H4 (cell line): ENCODE data around the gene FRYL. TPM values are rescaled to one million over a fixed set of nuclear protein-coding genes. Genes with fewer than 3 reads are reported as not detected.

Experiments
- DNase-seq: peaks from one replicate; pipeline ENCODE4 v3.0.0-alpha.2; 2015; ENCODE audit warnings: low spot score
- total RNA-seq: library from RNA; depleted of rRNA; stranded (reverse); fragments of >200 nt; shearing (Covaris generic); gene quantifications from 2 replicates; pipeline ENCODE4 v1.2.3, GENCODE V29; 2014

FRYL gene
- total RNA-seq, 1 experiment from 2014 or later = 32.7 TPM

DNA sequence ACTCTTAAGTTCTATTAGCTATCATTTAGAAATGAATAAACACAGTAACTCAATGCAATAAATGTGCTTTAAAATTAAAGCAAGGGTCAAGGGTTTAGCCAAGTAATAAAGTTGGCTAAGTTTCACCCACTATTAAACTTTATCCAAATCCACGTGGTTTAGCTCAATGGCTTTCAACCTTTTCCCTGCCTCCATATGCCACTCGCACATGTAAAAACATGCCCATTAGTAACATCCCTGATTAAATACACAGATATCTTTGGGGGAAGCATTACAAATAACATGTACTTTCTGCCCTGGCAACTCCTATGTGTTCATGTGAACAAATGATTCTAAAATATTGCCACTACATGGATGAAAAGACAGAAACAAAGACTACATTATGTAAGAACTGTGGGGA is 159.2 kb downstream of the FRYL start:
- no peak for DNase-seq

DNA sequence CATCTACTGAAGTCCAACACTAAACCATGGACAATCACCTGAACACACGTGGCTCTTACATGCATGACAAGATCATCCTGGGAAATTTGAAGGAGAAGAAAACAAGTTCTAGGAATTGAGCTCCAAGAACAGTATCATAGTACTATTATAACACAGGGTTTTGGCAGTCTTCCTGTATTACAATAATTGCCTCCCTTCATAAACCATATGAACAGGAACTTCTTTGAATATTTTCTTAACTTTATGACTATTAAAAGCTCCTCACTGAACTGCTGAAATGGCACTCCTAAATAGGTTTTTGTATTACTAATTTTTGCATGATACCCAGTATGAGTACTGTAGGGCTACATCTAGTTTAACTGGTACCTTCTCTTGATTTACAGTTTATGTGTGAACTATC is 160.0 kb downstream of the FRYL start:
- no peak for DNase-seq

DNA sequence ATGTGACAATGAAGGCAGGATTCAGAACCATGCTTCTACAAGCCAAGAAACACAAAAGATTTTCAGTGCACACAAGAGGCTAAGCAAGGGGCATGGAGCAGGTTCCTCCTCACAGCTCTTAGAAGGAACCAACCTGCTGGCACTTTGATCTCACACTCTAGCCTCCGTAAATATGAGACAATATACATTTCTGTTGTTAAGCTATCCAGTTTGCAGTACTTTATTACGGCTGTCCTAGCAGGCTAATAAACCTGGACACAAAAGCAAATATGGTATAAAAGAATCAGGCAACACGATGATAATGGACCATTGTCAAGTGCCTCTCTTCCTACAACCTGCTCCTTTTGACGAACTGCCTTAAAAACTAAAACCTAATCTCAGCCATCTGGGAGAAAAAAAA is 175.6 kb downstream of the FRYL start:
- DNase-seq = no peak

DNA sequence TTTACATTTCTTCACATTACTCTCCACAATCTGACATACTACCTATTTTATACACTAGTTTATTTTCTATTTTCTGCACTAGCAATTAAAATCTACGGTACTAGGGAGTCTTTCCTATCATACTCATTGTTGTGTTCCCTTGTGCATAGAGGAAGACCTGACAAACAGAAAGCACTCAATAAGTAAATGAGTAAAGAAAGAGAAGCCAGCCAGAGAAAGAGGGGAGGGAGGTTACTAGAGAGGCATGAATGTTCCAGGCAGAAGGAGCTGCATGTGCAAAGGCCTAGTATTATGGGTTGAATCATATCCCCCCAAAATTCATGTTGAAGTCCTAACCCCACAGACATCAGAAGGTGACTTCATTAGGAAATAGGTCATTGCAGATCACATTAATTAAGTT is 176.0 kb downstream of the FRYL start:
- no peak for DNase-seq

- no peak for DNase-seq
These were observed 176.6 kb downstream of the FRYL start for GRCh38 chr4:48603366-48604003.

DNA sequence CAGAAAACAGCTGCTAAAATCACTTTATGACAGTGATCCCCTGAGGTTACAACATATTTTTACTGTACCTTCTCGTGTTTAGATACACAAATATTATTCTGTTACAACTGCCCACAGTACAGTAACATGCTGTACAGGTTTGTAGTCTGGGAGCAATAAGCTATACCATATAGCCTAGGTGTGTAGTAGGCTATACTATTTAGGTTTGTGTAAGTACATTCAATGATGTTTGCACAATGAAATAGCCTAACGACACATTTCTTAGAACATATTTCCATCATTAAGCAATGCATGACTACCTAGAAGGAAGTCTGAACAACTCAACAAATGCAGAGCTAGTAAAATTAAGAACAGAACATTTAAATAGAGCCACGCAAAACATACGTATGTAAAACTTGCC is 177.3 kb downstream of the FRYL start:
- no peak for DNase-seq

- peak; percentile 62 for DNase-seq
These were observed 177.9 kb downstream of the FRYL start for GRCh38 chr4:48602222-48602621.

DNA sequence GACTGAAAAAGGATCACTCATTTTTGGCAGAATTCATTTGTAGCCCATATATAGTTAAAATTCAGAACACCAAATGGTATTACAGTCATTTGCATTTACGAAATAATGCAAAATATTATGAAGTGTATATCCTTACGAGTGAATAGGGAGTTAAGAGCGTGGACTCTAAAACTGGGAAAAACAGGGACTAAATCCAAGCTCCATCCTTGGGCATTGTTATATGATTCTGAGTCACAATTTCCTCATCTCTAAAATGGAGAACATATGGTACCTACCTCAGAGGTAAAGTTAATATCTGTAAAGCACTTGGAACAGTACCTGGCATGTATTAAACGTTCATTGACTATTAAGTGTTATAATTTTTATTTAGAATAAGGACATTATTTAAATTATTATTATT is 183.7 kb downstream of the FRYL start:
- no peak for DNase-seq

DNA sequence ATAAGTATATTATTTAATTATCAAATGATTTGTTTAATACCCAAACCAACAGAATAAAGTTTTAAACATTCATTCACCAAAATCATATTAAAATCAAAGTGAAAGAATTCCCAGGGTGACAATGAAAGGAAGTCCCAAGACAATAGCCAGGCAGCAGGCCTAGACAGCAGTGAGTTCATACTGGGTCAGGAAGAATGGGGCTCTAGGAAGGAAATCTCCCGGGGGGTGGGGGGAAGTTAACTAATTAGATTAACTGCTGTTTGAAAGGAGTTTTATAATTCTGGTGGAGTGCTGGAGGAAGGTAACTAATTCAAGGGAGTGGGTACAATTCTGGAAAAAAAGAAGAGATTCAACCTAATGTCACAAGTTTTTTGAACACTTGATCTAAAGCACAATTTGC is 185.9 kb downstream of the FRYL start:
- no peak for DNase-seq

DNA sequence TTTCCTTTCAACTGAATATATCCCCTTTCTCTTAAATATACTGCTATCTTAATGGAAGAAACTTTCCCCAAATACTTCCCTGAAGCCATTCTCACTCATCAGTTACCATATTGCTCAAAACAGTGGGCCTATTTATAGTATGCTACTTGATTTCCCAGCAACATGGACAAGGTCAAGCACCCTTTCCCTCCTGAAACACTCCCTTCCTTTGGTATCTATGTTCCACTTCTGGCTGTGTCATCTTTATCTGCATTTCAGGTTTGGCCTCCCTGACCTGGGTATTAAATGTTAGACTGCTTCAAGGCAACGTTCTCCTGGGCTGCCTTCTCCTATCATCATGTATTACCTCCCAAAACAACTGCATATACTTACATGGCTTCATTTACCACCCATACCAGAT is 188.7 kb downstream of the FRYL start:
- DNase-seq = no peak

GRCh38 chr4:48590884-48591283 is 189.2 kb downstream of the FRYL start:
- DNase-seq = no peak

DNA sequence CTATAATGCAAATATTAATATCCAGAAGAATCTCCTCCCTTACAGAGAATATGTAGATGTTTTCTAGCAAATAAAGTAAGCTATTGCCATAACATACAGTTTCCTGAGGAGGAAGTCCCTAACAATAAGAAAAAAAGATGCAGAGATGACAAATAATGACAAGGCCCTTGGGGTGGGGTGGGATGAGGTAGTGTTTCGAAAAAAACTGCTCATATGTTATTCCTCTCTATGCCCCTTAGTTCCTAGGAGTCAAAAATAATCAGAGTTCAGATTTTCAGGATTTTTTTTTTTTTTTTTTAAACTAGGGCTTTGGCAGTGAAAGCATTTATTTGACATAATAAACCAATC is 191.0 kb downstream of the FRYL start:
- no peak for DNase-seq

DNA sequence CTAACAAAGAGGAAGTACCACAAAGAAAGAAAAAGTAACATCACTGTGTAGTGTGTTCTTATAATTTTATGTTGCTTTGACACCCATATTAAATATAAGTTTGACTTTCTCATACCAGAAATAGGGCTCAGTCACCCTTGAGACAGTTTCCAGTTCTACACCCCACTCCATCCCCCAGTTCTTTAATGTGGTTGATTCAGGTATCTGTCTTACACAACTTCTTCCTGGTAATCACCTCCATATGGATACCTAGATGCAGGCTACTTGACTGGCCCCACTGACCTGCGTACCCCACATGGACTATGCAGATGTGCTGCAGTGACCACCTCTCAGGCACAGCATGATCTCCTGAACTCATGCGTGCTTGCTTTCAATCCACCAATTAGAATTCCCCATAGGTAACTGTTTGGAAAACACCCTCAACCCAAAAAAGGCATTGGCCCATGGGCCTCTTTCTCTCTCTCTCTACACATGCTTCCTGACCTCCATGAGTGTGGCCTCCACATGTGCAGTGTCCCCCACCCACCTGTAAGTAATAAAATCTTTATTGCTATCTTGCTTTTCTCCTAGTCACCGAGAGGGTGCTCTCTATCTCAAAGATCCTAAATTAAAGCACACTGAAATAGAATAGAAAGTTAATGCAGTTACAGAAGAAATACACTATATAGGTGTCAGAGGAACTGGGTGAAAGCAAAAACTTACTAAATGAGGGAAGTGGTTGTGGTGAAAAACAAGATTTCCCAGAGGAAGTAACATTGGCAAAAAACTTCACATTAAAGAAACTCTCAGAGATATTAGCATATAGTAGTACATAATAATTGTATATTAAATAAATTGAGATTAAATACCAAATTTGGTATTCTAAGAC is 191.6 kb downstream of the FRYL start:
- DNase-seq = no peak

DNA sequence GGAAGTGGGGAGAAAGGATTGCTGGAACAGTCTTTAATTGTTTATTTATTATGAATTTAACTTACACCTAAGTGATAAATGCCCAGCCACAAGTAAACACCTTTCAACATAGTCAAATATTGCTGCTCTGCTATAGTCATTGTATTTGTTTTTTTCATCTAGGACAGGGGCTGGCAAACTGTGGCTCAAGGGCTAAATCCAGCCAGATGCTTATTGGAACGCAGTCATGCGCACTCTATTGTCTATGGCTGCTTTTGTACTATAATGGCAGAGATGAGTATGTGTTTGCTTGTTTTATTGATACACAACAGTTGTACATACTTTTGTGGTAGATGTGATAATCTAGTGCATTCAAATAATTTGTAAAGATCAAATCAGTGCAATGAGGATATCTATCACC is 194.7 kb downstream of the FRYL start:
- no peak for DNase-seq

- DNase-seq = peak; percentile 71
These were observed 201.7 kb downstream of the FRYL start for GRCh38 chr4:48578132-48578968.

DNA sequence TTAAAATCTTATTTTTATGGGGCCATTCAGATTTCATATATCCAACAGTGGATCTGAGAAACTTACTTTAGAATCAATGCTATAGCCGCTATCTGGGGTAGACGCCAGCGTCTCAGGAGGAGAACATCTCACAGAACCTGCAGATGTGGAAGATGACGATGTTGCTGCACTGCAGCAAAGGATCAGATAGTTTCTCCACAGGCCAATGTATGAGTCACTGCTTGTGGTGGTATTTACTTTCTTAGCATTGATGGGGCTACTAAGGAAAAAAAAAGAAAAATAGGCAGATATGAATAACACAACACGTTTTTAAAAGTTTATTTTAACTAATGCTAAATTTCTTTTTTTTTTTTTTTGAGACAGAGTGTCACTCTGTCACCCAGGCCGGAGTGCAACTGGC is 204.1 kb downstream of the FRYL start:
- DNase-seq = no peak

DNA sequence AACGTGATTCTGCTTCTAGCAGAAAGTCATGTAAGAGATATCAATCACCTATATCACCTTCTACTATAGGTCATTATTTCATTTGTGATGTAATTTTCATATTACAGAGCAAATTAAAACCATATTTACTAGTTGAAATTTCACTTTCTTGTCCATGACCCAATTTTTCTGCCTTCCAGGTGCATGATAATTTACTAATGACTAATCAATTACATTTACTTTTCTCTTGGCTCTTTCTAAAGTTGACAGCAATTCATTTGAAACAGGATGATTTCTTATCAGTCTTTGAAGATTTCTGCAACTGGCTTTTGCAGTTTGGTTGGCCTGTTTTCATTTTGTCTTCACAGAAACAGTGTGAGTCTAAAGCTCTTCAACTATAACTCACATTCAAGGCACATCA is 208.6 kb downstream of the FRYL start:
- DNase-seq = no peak

GRCh38 chr4:48570646-48571220 is 209.3 kb downstream of the FRYL start:
- no peak for DNase-seq

DNA sequence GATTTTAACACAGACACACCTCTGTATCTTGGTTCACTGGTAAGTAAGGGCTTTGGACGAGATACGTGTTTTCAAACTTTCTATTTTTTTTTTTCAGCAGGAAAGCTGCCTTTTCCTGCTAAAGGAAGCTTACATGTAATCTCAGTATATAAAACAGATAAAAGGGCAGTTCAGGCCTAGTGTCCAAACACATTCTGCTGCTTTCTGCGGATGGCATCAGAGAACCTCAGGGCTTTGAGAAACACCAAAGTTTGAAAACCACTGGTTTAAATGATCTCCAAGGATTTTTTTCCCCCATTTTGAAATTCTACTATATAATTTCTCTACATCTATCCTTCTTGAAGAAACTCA is 214.1 kb downstream of the FRYL start:
- no peak for DNase-seq

GRCh38 chr4:48565362-48566033 is 214.6 kb downstream of the FRYL start:
- DNase-seq = no peak

DNA sequence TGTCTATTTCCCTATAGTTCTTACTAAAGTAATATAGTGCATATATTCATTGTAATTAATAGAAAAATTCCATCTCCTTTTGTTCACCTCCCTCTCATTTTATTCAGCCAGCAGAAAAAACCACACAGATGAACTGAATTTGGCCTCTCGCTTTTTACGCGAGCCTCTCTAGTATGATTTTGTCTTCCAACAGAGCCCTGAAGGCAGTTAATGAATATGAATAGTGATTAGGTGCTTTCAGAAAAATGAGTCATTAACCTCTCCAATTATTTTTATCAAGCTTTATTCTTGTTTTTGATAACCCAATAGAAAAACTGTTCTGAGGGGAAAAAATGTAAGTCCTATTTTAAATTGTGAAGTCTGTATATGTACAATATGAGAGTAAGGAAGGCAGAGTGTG is 215.9 kb downstream of the FRYL start:
- no peak for DNase-seq

DNA sequence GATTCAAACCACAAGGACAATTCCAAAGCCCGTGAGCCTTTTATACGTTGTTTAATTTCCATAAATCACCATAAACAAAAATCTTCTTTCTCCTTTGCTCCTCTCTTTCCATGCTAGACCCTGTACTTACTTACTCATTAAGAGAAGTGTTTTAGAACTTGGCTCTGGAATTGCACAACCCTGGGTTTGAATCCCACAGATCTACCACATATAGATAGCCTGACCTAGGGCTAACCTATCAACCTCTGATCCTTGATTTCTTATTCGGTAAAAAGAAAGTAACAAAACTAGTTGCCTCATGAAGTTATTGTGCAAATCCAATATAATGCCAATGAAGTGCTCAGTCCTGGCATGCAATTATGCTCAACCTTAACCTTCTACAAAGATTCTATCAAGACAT is 221.3 kb downstream of the FRYL start:
- no peak for DNase-seq
